ENCODE results near the gene DLG1. TPM values are rescaled to one million over a fixed set of nuclear protein-coding genes. Genes with fewer than 3 reads are reported as not detected.

Gene DLG1
- total RNA-seq, 2 experiments from 2014 or later, result 72.2 to 81.6 TPM

- CTCF ChIA-PET, result interaction anchor here (0.6 to 1.1 kb wide), 2 partner anchors 20 to 839 kb away, joined by 3 to 5 read pairs; no protein-coding TSS in a partner anchor
- Mint-ChIP-seq H3K27me3 (no peaks in the 10 kb centered on the region), H3K9me3 (peaks cover 44% of the 10 kb centered on the region), H3K4me3 (no peak overlapping the region), H3K27ac (no peak overlapping the region), H3K4me1 (peaks cover 27% of the 10 kb centered on the region), H3K36me3 (ENCODE audit: low read depth) (peaks cover 75% of the 10 kb centered on the region)
- DNase-seq, result no peak
- POLR2A ChIA-PET, result no interaction called here
Measured at GRCh38 chr3:197249542-197249941, 48.9 kb downstream of the DLG1 start.

- POLR2A ChIA-PET, result no interaction called here
- Mint-ChIP-seq H3K4me3 (no peak overlapping the region), H3K9me3 (peaks cover 55% of the 10 kb centered on the region), H3K4me1 (peaks cover 16% of the 10 kb centered on the region), H3K27ac (no peak overlapping the region), H3K27me3 (no peaks in the 10 kb centered on the region), H3K36me3 (ENCODE audit: low read depth) (peaks cover 84% of the 10 kb centered on the region)
- CTCF ChIA-PET, result no interaction called here
- no peak for DNase-seq
Measured at GRCh38 chr3:197248341-197248740, 50.1 kb downstream of the DLG1 start.

- no peak overlapping the region for H3K27ac Mint-ChIP-seq
- no peaks in the 10 kb centered on the region for H3K27me3 Mint-ChIP-seq
- no peak for DNase-seq
- no peak overlapping the region for H3K4me3 Mint-ChIP-seq
- H3K4me1 Mint-ChIP-seq, result peaks cover 7% of the 10 kb centered on the region
- POLR2A ChIA-PET, result no interaction called here
- CTCF ChIA-PET, result interaction anchor here (0.7 to 0.9 kb wide), 3 partner anchors 19 to 289 kb away, joined by 3 read pairs; no protein-coding TSS in a partner anchor
- H3K9me3 Mint-ChIP-seq, result peaks cover 69% of the 10 kb centered on the region
- H3K36me3 Mint-ChIP-seq (ENCODE audit: low read depth), result peaks cover 86% of the 10 kb centered on the region
Measured at GRCh38 chr3:197244751-197245150, 53.7 kb downstream of the DLG1 start.

- CTCF ChIA-PET, result interaction anchor here (1.3 kb wide), 1 partner anchor 8 kb away, joined by 3 read pairs; no protein-coding TSS in a partner anchor
- POLR2A ChIA-PET, result no interaction called here
- peaks cover 73% of the 10 kb centered on the region for H3K36me3 Mint-ChIP-seq (ENCODE audit: low read depth)
- no peaks in the 10 kb centered on the region for H3K27me3 Mint-ChIP-seq
- DNase-seq, result no peak
- peaks cover 19% of the 10 kb centered on the region for H3K4me1 Mint-ChIP-seq
- no peak overlapping the region for H3K4me3 Mint-ChIP-seq
- H3K27ac Mint-ChIP-seq, result no peak overlapping the region
- peaks cover 59% of the 10 kb centered on the region for H3K9me3 Mint-ChIP-seq
Measured at GRCh38 chr3:197242784-197243432, 55.5 kb downstream of the DLG1 start.

GRCh38 chr3:197241173-197241572 is 57.2 kb downstream of the DLG1 start:
- peaks cover 58% of the 10 kb centered on the region for H3K36me3 Mint-ChIP-seq (ENCODE audit: low read depth)
- ChIA-PET CTCF (no interaction called here), POLR2A (no interaction called here)
- H3K4me3 Mint-ChIP-seq, result no peak overlapping the region
- no peak overlapping the region for H3K27ac Mint-ChIP-seq
- no peak for DNase-seq
- H3K9me3 Mint-ChIP-seq, result peaks cover 54% of the 10 kb centered on the region
- H3K4me1 Mint-ChIP-seq, result peaks cover 19% of the 10 kb centered on the region
- no peaks in the 10 kb centered on the region for H3K27me3 Mint-ChIP-seq

- peaks cover 19% of the 10 kb centered on the region for H3K4me1 Mint-ChIP-seq
- POLR2A ChIA-PET, result no interaction called here
- no peak for DNase-seq
- peaks cover 58% of the 10 kb centered on the region for H3K36me3 Mint-ChIP-seq (ENCODE audit: low read depth)
- no peak overlapping the region for H3K4me3 Mint-ChIP-seq
- no peak overlapping the region for H3K27ac Mint-ChIP-seq
- no peaks in the 10 kb centered on the region for H3K27me3 Mint-ChIP-seq
- H3K9me3 Mint-ChIP-seq, result peaks cover 45% of the 10 kb centered on the region
- CTCF ChIA-PET, result no interaction called here
Measured at GRCh38 chr3:197239857-197240256, 58.6 kb downstream of the DLG1 start.

- H3K27ac Mint-ChIP-seq, result no peak overlapping the region
- peaks cover 19% of the 10 kb centered on the region for H3K4me1 Mint-ChIP-seq
- H3K36me3 Mint-ChIP-seq (ENCODE audit: low read depth), result peaks cover 57% of the 10 kb centered on the region
- CTCF ChIA-PET, result no interaction called here
- H3K4me3 Mint-ChIP-seq, result no peak overlapping the region
- H3K9me3 Mint-ChIP-seq, result peaks cover 35% of the 10 kb centered on the region
- POLR2A ChIA-PET, result no interaction called here
- no peak for DNase-seq
- no peaks in the 10 kb centered on the region for H3K27me3 Mint-ChIP-seq
Measured at GRCh38 chr3:197238842-197239241, 59.6 kb downstream of the DLG1 start.

GRCh38 chr3:197237897-197238296 is 60.5 kb downstream of the DLG1 start:
- Mint-ChIP-seq H3K27me3 (no peaks in the 10 kb centered on the region), H3K4me1 (peaks cover 19% of the 10 kb centered on the region), H3K4me3 (no peak overlapping the region), H3K27ac (no peak overlapping the region), H3K9me3 (peaks cover 29% of the 10 kb centered on the region), H3K36me3 (ENCODE audit: low read depth) (peaks cover 47% of the 10 kb centered on the region)
- no peak for DNase-seq
- POLR2A ChIA-PET, result no interaction called here
- CTCF ChIA-PET, result no interaction called here

GRCh38 chr3:197236362-197236761 is 62.0 kb downstream of the DLG1 start:
- Mint-ChIP-seq H3K27me3 (no peaks in the 10 kb centered on the region), H3K4me1 (peaks cover 14% of the 10 kb centered on the region), H3K9me3 (peaks cover 17% of the 10 kb centered on the region), H3K36me3 (ENCODE audit: low read depth) (peaks cover 36% of the 10 kb centered on the region), H3K4me3 (no peak overlapping the region), H3K27ac (no peak overlapping the region)
- ChIA-PET POLR2A (no interaction called here), CTCF (interaction anchor here (0.7 to 1.6 kb wide), 2 partner anchors 21 to 243 kb away, joined by 3 read pairs; no protein-coding TSS in a partner anchor)
- DNase-seq, result no peak

- DNase-seq, result no peak
- H3K9me3 Mint-ChIP-seq, result peaks cover 15% of the 10 kb centered on the region
- H3K4me3 Mint-ChIP-seq, result no peak overlapping the region
- H3K27ac Mint-ChIP-seq, result no peak overlapping the region
- ChIA-PET CTCF (interaction anchor here (1.2 kb wide), 1 partner anchor 10 kb away, joined by 3 read pairs; no protein-coding TSS in a partner anchor), POLR2A (no interaction called here)
- H3K27me3 Mint-ChIP-seq, result no peaks in the 10 kb centered on the region
- H3K4me1 Mint-ChIP-seq, result peaks cover 14% of the 10 kb centered on the region
- peaks cover 27% of the 10 kb centered on the region for H3K36me3 Mint-ChIP-seq (ENCODE audit: low read depth)
Measured at GRCh38 chr3:197234947-197235914, 63.2 kb downstream of the DLG1 start.

GRCh38 chr3:197231321-197231720 is 67.1 kb downstream of the DLG1 start:
- ChIA-PET POLR2A (no interaction called here), CTCF (interaction anchor here (0.6 to 0.7 kb wide), 2 partner anchors 27 to 260 kb away, joined by 3 to 7 read pairs; no protein-coding TSS in a partner anchor)
- Mint-ChIP-seq H3K4me3 (no peak overlapping the region), H3K9me3 (no peaks in the 10 kb centered on the region), H3K27ac (no peak overlapping the region), H3K36me3 (ENCODE audit: low read depth) (peaks cover 20% of the 10 kb centered on the region), H3K4me1 (peaks cover 9% of the 10 kb centered on the region), H3K27me3 (no peaks in the 10 kb centered on the region)
- no peak for DNase-seq

GRCh38 chr3:197229836-197230235 is 68.6 kb downstream of the DLG1 start:
- peaks cover 8% of the 10 kb centered on the region for H3K36me3 Mint-ChIP-seq (ENCODE audit: low read depth)
- ChIA-PET CTCF (interaction anchor here (1.0 kb wide), 1 partner anchor 20 kb away, joined by 3 read pairs; no protein-coding TSS in a partner anchor), POLR2A (no interaction called here)
- peaks cover 9% of the 10 kb centered on the region for H3K4me1 Mint-ChIP-seq
- H3K9me3 Mint-ChIP-seq, result no peaks in the 10 kb centered on the region
- no peak overlapping the region for H3K27ac Mint-ChIP-seq
- H3K4me3 Mint-ChIP-seq, result no peak overlapping the region
- no peaks in the 10 kb centered on the region for H3K27me3 Mint-ChIP-seq
- DNase-seq, result no peak

GRCh38 chr3:197229178-197229577 is 69.2 kb downstream of the DLG1 start:
- H3K9me3 Mint-ChIP-seq, result no peaks in the 10 kb centered on the region
- ChIA-PET POLR2A (no interaction called here), CTCF (interaction anchor here (1.0 kb wide), 1 partner anchor 21 kb away, joined by 3 read pairs; no protein-coding TSS in a partner anchor)
- DNase-seq, result no peak
- H3K4me3 Mint-ChIP-seq, result no peak overlapping the region
- no peak overlapping the region for H3K27ac Mint-ChIP-seq
- peaks cover 9% of the 10 kb centered on the region for H3K4me1 Mint-ChIP-seq
- H3K36me3 Mint-ChIP-seq (ENCODE audit: low read depth), result peaks cover 2% of the 10 kb centered on the region
- no peaks in the 10 kb centered on the region for H3K27me3 Mint-ChIP-seq

Measured in activated CD4-positive, alpha-beta T cell treated with anti-CD3 and anti-CD28 coated beads, Interleukin-2, amount 10 ng/mL, durations not matched to agents 7 days and 5 days (primary cell).